Mucosa of stomach (tissue), 1 donor: ENCODE measurements around the gene FSHR.

Experiments used
- H3K27me3 ChIP-seq: one replicate; pipeline ENCODE4 v1.7.0; 2013; ENCODE audit warnings: mild to moderate bottlenecking, low read length; ENCODE audit not compliant: control insufficient read depth, insufficient read depth
- H3K36me3 ChIP-seq: one replicate; pipeline ENCODE4 v1.7.0; 2013; ENCODE audit warnings: low read length; ENCODE audit not compliant: control insufficient read depth, insufficient read depth
- H3K4me1 ChIP-seq: one replicate; pipeline ENCODE4 v1.7.0; 2013; ENCODE audit warnings: mild to moderate bottlenecking, low read length; ENCODE audit not compliant: control insufficient read depth, insufficient read depth
- H3K4me3 ChIP-seq: one replicate; pipeline ENCODE4 v1.7.0; 2013; ENCODE audit warnings: low read length
- H3K9ac ChIP-seq: one replicate; pipeline ENCODE4 v1.7.0; 2013; ENCODE audit warnings: mild to moderate bottlenecking, low read length, moderate library complexity
- H3K9me3 ChIP-seq: one replicate; pipeline ENCODE4 v1.7.0; 2013; ENCODE audit warnings: mild to moderate bottlenecking, low read length, moderate library complexity; ENCODE audit not compliant: control insufficient read depth
- donor health status: Pancreatic carcinoma.

The FSHR gene

GRCh38 chr2:49164729-49165128 is 10.4 kb upstream of the FSHR start:
- Histone ChIP-seq H3K9me3 (no peaks in the 10 kb centered on the region), H3K36me3 (no peaks in the 10 kb centered on the region), H3K4me3 (no peak overlapping the region), H3K9ac (no peak overlapping the region), H3K27me3 (no peaks in the 10 kb centered on the region), H3K4me1 (no peaks in the 10 kb centered on the region)

GRCh38 chr2:49162151-49162550 is 7.8 kb upstream of the FSHR start:
- H3K9me3 ChIP-seq = no peaks in the 10 kb centered on the region
- no peaks in the 10 kb centered on the region for H3K27me3 ChIP-seq
- H3K9ac ChIP-seq = no peak overlapping the region
- H3K36me3 ChIP-seq = no peaks in the 10 kb centered on the region
- H3K4me3 ChIP-seq = no peak overlapping the region
- H3K4me1 ChIP-seq = no peaks in the 10 kb centered on the region

DNA sequence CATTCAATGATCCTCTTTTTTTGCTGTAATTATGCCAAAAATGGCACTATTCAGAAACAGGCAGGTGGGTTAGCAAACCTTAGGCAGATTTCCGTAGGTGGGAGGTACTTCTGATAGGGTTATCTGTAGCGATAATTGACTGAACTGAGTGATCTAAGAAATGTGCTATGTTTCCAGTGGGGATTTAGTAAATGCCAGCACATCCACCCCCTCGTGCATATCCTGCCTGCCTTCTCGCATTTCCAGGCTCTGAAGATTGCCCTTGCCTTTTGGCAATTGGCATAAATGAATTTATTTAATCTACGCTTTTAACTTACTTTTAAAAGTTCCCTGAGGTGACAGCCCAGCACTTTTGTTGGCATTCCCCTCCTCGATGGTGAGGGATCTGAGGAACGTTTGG is 576 bp upstream of the FSHR start:
- H3K9me3 ChIP-seq = no peaks in the 10 kb centered on the region
- no peaks in the 10 kb centered on the region for H3K27me3 ChIP-seq
- no peak overlapping the region for H3K4me3 ChIP-seq
- H3K9ac ChIP-seq = no peak overlapping the region
- no peaks in the 10 kb centered on the region for H3K4me1 ChIP-seq
- H3K36me3 ChIP-seq = no peaks in the 10 kb centered on the region

- no peaks in the 10 kb centered on the region for H3K9me3 ChIP-seq
- no peaks in the 10 kb centered on the region for H3K27me3 ChIP-seq
- no peaks in the 10 kb centered on the region for H3K4me1 ChIP-seq
- no peak overlapping the region for H3K4me3 ChIP-seq
- no peak overlapping the region for H3K9ac ChIP-seq
- H3K36me3 ChIP-seq = no peaks in the 10 kb centered on the region
These were observed 1.1 kb downstream of the FSHR start for GRCh38 chr2:49153252-49153651.

- Histone ChIP-seq H3K36me3 (no peaks in the 10 kb centered on the region), H3K4me3 (no peak overlapping the region), H3K9me3 (no peaks in the 10 kb centered on the region), H3K9ac (no peak overlapping the region), H3K27me3 (no peaks in the 10 kb centered on the region), H3K4me1 (no peaks in the 10 kb centered on the region)
These were observed 1.5 kb downstream of the FSHR start for GRCh38 chr2:49152824-49153223.

DNA sequence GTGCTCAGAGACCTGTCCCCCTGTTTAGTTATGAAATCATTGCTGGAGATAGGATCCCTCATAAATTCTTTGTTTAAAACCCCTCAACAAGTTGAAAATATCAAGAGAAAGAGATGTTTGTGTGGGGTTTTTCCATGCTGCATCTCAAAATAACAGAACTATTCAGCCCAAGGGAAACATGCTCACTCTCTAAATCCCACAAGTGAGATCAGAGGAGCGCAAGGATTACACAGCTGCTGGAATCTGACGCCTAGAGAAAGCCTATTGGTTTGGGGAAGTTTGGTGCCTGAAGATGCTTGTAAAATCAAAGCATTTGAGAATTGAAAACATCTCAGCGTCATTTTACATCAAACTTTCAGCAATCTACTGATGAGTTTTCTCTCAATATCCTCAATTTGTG is 7.9 kb downstream of the FSHR start:
- Histone ChIP-seq H3K36me3 (no peaks in the 10 kb centered on the region), H3K4me3 (no peak overlapping the region), H3K9ac (no peak overlapping the region), H3K4me1 (no peaks in the 10 kb centered on the region), H3K27me3 (no peaks in the 10 kb centered on the region), H3K9me3 (no peaks in the 10 kb centered on the region)

- Histone ChIP-seq H3K9me3 (no peaks in the 10 kb centered on the region), H3K9ac (no peak overlapping the region), H3K4me3 (no peak overlapping the region), H3K36me3 (no peaks in the 10 kb centered on the region), H3K27me3 (no peaks in the 10 kb centered on the region), H3K4me1 (no peaks in the 10 kb centered on the region)
These were observed 22.5 kb downstream of the FSHR start for GRCh38 chr2:49131801-49132200.

DNA sequence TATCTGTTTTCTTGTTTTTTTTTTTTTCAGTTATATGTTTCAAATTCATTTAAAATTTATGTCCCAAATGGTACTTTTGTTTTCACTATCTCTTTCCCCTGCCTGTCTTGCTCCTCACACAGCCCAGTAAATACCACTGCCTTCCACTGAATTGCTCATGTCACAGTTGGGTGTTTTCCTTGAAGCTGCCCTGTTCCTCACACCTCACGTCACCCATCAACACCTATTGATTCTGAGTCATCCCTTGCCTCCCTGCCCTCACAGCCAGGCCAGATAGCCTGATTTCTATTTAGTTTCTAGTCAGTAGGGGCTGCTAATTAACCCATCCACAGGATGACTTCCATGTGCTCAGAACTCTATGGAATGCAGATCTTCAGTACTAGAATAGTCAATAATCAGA is 25.3 kb downstream of the FSHR start:
- no peaks in the 10 kb centered on the region for H3K36me3 ChIP-seq
- H3K9me3 ChIP-seq = no peaks in the 10 kb centered on the region
- H3K4me3 ChIP-seq = no peak overlapping the region
- no peaks in the 10 kb centered on the region for H3K4me1 ChIP-seq
- H3K27me3 ChIP-seq = no peaks in the 10 kb centered on the region
- no peak overlapping the region for H3K9ac ChIP-seq

DNA sequence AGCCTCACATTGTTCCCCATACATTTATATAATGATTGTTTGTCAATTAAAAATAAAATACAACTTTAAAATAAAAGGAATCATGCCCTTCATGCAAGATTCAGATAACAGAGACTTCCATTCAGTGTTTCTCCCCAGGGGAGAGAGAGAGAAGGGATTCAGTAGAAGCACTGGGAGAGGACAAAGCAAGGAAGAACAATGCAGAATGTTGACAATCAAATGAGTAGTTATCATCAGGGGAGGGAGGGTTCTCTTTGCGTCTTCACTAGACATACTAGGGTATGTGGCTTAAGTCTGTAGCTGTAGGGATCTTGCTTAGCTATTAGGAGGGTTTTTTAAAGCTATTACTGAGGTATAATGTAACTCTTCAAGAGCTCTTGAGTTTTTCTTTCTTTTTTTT is 30.7 kb downstream of the FSHR start:
- no peaks in the 10 kb centered on the region for H3K27me3 ChIP-seq
- no peak overlapping the region for H3K4me3 ChIP-seq
- no peaks in the 10 kb centered on the region for H3K36me3 ChIP-seq
- H3K9ac ChIP-seq = no peak overlapping the region
- H3K4me1 ChIP-seq = no peaks in the 10 kb centered on the region
- no peaks in the 10 kb centered on the region for H3K9me3 ChIP-seq

- Histone ChIP-seq H3K36me3 (no peaks in the 10 kb centered on the region), H3K4me1 (no peaks in the 10 kb centered on the region), H3K9ac (no peak overlapping the region), H3K9me3 (no peaks in the 10 kb centered on the region), H3K4me3 (no peak overlapping the region), H3K27me3 (no peaks in the 10 kb centered on the region)
These were observed 32.2 kb downstream of the FSHR start for GRCh38 chr2:49122107-49122506.

- H3K27me3 ChIP-seq = no peaks in the 10 kb centered on the region
- H3K9ac ChIP-seq = no peak overlapping the region
- no peaks in the 10 kb centered on the region for H3K9me3 ChIP-seq
- no peak overlapping the region for H3K4me3 ChIP-seq
- H3K36me3 ChIP-seq = no peaks in the 10 kb centered on the region
- H3K4me1 ChIP-seq = no peaks in the 10 kb centered on the region
These were observed 41.3 kb downstream of the FSHR start for GRCh38 chr2:49113046-49113445.

GRCh38 chr2:49111456-49111855 is 42.9 kb downstream of the FSHR start:
- Histone ChIP-seq H3K27me3 (no peaks in the 10 kb centered on the region), H3K4me1 (no peaks in the 10 kb centered on the region), H3K9ac (no peak overlapping the region), H3K9me3 (no peaks in the 10 kb centered on the region), H3K4me3 (no peak overlapping the region), H3K36me3 (no peaks in the 10 kb centered on the region)

GRCh38 chr2:49111006-49111405 is 43.3 kb downstream of the FSHR start:
- no peaks in the 10 kb centered on the region for H3K9me3 ChIP-seq
- no peaks in the 10 kb centered on the region for H3K36me3 ChIP-seq
- no peaks in the 10 kb centered on the region for H3K4me1 ChIP-seq
- H3K4me3 ChIP-seq = no peak overlapping the region
- no peaks in the 10 kb centered on the region for H3K27me3 ChIP-seq
- H3K9ac ChIP-seq = no peak overlapping the region
